ENCODE measurements around the gene SAMD4A.

SAMD4A gene

DNA sequence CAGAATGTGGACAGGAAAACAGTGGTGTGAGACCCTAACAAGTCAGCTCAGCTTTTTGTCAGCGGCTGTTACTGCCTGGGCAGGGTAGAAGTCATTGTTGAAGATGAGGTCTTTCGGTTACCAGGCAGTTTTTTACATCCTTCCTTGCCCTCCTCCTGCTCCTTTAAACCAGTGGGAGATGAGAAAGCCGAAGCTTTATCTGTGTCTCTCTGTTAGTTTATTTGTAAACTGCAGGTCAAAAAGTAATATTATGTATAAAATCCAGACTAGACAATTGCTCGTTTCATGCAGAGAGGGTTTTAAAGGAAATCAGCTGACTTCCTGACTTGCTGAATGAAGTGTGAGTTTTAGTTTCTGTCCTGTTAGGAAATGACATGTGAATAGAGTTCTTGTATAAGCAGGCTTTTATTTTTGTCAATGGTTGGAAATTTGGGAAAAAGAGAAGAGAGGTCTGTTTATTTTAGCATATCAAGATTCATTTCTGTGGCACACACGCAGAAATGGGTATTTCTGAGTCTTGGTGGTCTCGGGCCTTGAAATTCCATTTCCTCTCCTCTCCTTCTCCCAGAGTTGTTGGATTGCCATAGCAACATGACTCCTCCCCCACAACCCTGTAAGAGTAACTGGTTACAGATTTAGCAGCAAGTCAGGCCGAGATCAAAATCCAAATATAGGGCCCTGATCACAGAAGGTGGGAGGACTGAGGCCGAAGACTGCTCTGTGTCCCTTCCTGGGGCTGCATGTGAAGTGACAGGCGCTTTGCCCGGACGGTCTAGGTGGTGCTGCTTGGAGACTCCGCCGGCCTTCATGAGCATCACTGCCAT lies 60.8 kb downstream of the SAMD4A start:
- Histone ChIP-seq H3K27ac (peak overlapping the region; percentile 68 to 88), H3K4me3 (peak overlapping the region; percentile 47)
- peak; percentile 79 for DNase-seq (ENCODE audit: low spot score)

GRCh38 chr14:54629183-54629582 lies 62.3 kb downstream of the SAMD4A start:
- no peak for TF ChIP-seq CTCF (IDR thresholded peaks at IDR 0.05)
- Histone ChIP-seq H3K27ac (peak overlapping the region; percentile 1 to 88), H3K4me3 (no peak overlapping the region)
- DNase-seq (ENCODE audit: low spot score) = no peak

More for the DNA sequence above, 60.8 kb downstream of the SAMD4A start:
- TF ChIP-seq CTCF (IDR thresholded peaks at IDR 0.05) = no peak

DNA sequence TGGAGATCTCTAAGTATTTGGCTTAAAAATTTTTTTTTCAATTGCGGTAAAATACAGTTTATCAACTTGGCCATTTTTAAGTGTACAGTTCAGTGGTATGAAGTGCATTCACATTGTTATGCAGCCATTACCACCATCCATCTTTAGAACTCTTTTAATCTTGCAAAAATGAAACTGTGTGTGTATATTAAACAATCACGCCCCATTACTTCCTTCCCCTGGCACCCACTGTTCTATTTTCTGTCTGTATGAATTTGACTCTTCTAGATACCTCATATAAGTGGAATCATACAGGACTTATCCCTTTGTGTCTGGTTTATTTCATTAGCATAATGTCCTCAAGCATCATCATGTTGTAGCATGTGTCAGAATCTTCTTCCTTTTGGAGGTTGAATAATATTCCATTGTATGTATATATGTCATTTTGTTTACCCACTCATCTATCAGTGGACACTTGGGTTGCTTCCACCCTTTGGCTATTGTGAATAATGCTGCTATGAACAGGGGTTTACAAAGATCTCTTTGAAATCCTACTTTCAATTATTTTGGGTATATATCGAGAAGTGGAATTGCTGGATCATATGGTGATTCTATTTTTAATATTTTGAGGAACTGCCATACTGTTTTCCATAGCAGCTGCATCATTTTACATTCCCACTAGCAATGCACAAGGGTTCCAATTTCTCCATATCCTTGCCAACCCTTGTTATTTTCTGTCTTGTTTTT lies 62.9 kb downstream of the SAMD4A start:
- H3K27ac ChIP-seq = no peak overlapping the region
- TF ChIP-seq CTCF (IDR thresholded peaks at IDR 0.05) = no peak
- no peak overlapping the region for H3K4me3 ChIP-seq
- DNase-seq (ENCODE audit: low spot score) = no peak

DNA sequence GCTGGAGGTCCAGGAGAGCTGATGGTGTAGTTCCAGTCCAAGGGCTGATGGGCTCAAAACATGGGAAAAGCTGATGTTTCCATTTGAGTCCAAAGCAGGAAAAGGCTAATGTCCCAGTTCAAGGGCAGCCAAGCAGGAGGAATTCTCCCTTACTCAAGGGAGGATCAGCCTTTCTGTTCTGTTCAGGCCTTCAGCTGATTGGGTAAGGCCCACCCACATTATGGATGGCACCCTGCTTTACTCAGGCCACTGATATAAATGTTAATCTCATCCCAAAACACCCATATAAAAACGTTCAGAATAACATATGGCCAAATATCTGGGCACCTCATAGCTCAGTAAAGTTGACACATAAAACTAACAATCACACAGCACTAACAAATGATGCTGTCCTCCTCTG lies 64.1 kb downstream of the SAMD4A start:
- Histone ChIP-seq H3K27ac (no peak overlapping the region), H3K4me3 (no peak overlapping the region)
- no peak for TF ChIP-seq CTCF (IDR thresholded peaks at IDR 0.05)
- DNase-seq (ENCODE audit: low spot score) = no peak

GRCh38 chr14:54632452-54632851 lies 65.5 kb downstream of the SAMD4A start:
- DNase-seq (ENCODE audit: low spot score) = no peak
- no peak for TF ChIP-seq CTCF (IDR thresholded peaks at IDR 0.05)
- H3K27ac ChIP-seq = no peak overlapping the region
- no peak overlapping the region for H3K4me3 ChIP-seq

- H3K27ac ChIP-seq = no peak overlapping the region
- H3K4me3 ChIP-seq = no peak overlapping the region
- no peak for DNase-seq (ENCODE audit: low spot score)
- TF ChIP-seq CTCF (IDR thresholded peaks at IDR 0.05) = no peak
Observed at GRCh38 chr14:54633076-54633475, 66.1 kb downstream of the SAMD4A start.

Measured in coronary artery (tissue), 2 donors.